GM18526 (cell line): ENCODE measurements around the gene CHRNA1.

ENCODE experiments used
- POLR2A ChIP-seq: IDR thresholded peaks from 3 replicates; pipeline ENCODE4 v1.6.1; 2011; ENCODE audit not compliant: insufficient read length; ENCODE audit errors: extremely low read depth

CHRNA1 gene

DNA sequence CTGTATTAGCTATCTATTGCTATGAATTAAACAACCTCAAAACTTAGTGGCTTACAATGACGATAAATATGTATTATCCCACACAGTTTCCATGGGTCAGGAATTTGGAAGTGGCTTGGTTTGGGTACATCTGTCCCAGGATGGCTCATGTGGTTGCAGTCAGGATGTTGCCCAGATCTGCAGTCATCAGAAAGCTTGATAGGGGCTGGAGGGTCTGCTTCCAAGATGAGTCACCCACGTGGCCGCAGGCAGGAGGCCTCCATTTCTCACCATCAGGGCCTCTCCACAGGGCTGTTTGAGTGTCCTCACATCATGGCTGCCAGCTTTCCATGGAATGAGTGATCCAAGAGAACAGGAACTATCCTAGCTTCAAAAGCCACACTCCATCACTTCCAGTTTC, 46.4 kb downstream of the CHRNA1 start:
- no peak for TF ChIP-seq POLR2A

GRCh38 chr2:174717273-174717672, 47.0 kb downstream of the CHRNA1 start:
- no peak for TF ChIP-seq POLR2A

GRCh38 chr2:174716785-174717184, 47.5 kb downstream of the CHRNA1 start:
- TF ChIP-seq POLR2A, result no peak

GRCh38 chr2:174713686-174714085, 50.6 kb downstream of the CHRNA1 start:
- TF ChIP-seq POLR2A, result no peak

DNA sequence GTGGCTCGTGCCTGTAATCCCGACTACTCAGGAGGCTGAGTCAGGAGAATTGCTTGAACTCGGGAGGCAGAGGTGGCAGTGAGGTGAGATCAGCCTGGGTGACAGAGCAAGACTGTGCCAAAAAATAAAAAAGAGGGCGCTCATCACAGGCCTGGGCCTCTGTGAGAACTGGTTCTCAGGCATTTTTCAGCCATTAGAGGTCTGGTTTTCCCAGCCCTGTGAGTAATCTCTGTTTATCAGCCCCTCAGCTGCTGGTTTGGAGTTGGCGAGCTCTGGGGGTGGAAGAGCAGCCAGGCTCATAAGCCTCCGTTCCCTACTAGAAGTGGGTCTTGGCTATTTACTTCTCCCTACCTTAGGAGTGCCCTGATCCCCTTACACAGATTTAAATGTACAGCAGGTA, 53.1 kb downstream of the CHRNA1 start:
- no peak for TF ChIP-seq POLR2A

- TF ChIP-seq POLR2A, result no peak
These were observed 55.6 kb downstream of the CHRNA1 start for GRCh38 chr2:174708713-174709112.

DNA sequence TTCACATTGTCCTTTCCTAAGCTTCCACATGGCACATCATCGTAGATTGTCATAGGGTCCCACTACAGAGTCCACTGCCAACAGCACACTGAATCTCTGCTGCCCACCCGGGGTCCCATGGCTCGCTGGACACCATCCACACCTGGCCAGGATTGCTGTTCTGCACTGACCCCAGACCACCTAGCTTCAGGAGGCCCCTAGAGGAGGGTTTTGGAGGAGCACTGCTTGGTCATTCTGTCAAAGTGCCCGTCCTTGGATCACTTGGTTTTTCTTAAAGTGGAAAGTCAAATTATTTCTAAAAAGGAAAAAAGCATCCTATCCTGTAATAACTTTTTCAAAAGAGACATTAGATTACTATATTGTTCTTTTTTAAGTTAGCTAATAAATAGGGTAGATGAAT, 59.0 kb downstream of the CHRNA1 start:
- TF ChIP-seq POLR2A, result no peak

DNA sequence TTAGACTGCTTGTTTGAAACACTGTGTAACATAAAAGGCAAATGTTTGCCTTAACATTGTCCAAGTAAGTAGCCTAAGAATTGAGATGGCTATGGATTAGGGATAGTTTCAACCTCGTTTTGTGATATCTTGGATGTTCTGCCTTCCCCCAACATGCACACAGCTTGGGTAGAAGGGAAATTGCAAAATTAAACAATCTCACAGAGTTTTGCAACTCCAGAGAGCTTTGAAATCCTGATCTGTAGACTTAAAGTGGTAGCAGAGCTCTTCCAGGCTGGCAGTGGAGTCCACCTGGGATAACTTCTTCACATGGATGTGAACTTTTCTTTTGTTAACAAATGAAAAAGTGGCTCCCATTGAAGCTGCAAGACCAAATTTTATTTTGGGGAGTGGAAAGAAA, 59.6 kb downstream of the CHRNA1 start:
- TF ChIP-seq POLR2A, result no peak

DNA sequence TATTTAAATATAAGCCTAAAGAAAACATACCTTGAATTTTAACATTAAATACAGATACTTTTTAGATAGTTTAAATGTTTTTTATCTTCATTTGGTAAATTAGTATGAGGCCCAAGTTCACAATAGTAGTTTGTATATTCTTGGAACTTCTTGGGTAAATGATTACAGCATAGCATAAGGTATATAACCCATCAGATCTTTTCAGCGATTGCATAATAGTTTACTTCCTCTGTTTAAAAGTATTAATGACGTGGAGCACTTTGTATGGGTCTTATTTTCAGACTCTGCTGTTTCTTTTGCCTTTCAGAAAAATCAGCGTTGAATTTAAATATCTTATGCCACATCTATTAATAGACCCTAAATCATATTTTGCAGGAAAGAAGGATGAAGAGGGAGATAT, 60.2 kb downstream of the CHRNA1 start:
- TF ChIP-seq POLR2A, result no peak

DNA sequence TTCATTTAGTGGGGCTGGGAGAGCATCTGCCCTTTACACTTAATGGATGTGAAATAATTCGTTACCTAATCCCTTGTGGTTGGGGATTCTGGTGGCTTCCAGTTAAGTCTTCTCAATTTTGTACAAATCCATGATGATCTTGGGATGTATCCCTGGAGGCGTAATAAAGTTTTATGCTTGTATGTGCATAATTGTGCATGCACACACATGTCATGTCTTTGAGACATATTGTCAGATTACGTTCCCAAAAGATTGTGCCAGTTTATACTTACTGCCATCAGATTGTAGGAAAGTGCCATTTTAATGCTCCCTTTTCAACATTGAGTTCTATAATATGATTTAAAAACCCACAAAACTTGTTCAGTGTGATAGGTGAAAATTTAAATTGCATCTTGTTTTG, 60.8 kb downstream of the CHRNA1 start:
- no peak for TF ChIP-seq POLR2A

GRCh38 chr2:174702541-174702940, 61.7 kb downstream of the CHRNA1 start:
- TF ChIP-seq POLR2A, result no peak

DNA sequence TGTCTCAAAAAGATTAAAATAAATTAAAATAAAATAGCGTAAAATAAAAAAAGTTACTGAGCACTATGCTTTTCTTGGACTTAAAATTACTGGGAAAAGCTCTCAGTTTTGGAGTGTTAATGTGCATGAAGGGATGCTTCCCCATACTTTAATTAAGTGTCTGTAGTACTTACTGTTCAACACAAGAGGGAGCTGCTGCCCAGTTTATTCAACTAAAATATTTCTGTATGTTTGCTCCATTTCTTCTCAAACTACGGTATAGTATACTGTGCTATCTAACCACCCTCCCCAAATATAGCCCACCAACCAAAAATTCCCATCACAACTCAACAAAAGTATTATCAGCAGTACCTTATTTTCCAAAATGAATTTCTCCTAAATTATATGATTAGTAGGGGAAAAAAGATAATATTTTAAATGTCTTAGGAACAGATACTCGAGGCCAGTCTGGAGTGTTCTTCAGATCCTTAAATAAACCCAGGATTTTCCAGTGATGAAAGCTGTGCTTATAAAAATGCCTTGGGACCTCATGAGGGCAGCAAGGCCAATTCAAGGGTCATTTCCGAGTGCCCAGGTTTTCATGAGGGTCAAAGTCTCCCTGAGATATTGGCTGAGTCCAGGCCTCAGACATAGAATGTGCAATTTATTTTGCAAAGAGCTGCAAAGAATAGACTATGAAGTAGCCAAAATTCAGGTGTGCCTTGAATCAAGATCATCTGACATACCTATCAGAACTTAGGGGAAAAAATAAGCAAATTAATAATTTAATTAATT, 64.1 kb downstream of the CHRNA1 start:
- TF ChIP-seq POLR2A, result no peak
